Calu3 (cell line): Measurements from ENCODE around the gene SPOCK3. TPM values are rescaled to one million over a fixed set of nuclear protein-coding genes. Genes with fewer than 3 reads are reported as not detected.
"Not testable (repeated sequence)": the region's sequence is repeated elsewhere in the genome, so short reads cannot be mapped to it uniquely, and the experiment has no call there.

Source experiments
- BruUV-seq: library from RNA; stranded (reverse); fragments of 400-500 nt; replicated peaks from 2 replicates; lab custom pipeline; 2021; lab: Mats Ljungman, UMichigan
- CTCF ChIA-PET: fragments of 300-600 bp; sonication (Branson Sonifier 250); formaldehyde crosslinking; loops from one replicate; lab custom pipeline; 2022; ENCODE audit warnings: antibody characterized with exemption; lab: Charles Lee
- DNase-seq: peaks from one replicate; pipeline ENCODE4 v3.0.0; 2022
- H3K27ac Mint-ChIP-seq: one replicate; pipeline ENCODE4 v1.8.0; 2022; ENCODE audit warnings: mixed read lengths; ENCODE audit not compliant: unreplicated experiment
- H3K27me3 Mint-ChIP-seq: one replicate; pipeline ENCODE4 v1.8.0; 2022; ENCODE audit warnings: mixed read lengths; ENCODE audit not compliant: unreplicated experiment
- H3K36me3 Mint-ChIP-seq: one replicate; pipeline ENCODE4 v1.8.0; 2022; ENCODE audit warnings: mild to moderate bottlenecking, moderate library complexity, mixed read lengths; ENCODE audit not compliant: insufficient read depth, unreplicated experiment
- H3K4me1 Mint-ChIP-seq: one replicate; pipeline ENCODE4 v1.8.0; 2022; ENCODE audit warnings: mild to moderate bottlenecking, low read depth, mixed read lengths; ENCODE audit not compliant: unreplicated experiment
- H3K4me3 Mint-ChIP-seq: one replicate; pipeline ENCODE4 v1.8.0; 2022; ENCODE audit warnings: mild to moderate bottlenecking, low read depth, moderate library complexity, mixed read lengths; ENCODE audit not compliant: unreplicated experiment
- H3K9me3 Mint-ChIP-seq: one replicate; pipeline ENCODE4 v1.8.0; 2022; ENCODE audit warnings: low read depth, mixed read lengths; ENCODE audit not compliant: unreplicated experiment
- intact Hi-C: fragments of 100-400 bp; cut with micrococcal nuclease; formaldehyde crosslinking; loops from one replicate; pipeline ENCODE4 v1.10.0; 2022; ENCODE audit not compliant: unreplicated experiment
- total RNA-seq: library from RNA; stranded (reverse); gene quantifications from 2 replicates; pipeline ENCODE4 v1.2.3, GENCODE V29; 2022
- TF ChIP-seq, protein P1 (sequence below): fragments of 200-600 bp; IDR thresholded peaks from one replicate; pipeline ENCODE4 v1.8.0; 2022; ENCODE audit warnings: antibody characterized with exemption; ENCODE audit not compliant: unreplicated experiment

SPOCK3 gene
- total RNA-seq, 1 experiment from 2014 or later = 0.31 TPM

DNA sequence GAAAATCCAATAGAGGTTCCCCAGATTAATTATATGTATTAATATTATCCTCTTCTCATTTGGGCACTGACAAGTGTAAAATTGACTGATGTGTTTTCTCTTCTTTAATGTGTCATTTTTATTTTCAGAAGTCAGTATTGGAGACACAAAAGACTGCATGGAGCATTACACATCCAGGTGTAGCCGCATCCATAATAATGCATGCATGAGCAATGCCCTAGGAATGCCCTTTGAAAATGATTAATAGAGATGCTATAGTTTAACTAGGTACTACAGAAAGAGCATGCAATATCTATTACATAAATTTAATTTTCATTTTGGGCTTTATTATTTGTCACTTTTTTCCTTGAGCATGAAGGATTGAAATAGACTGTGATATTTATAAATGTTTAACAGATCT lies 509.9 kb downstream of the SPOCK3 start:
- peak; percentile 3 for DNase-seq
- Mint-ChIP-seq H3K4me1 (peaks cover 9% of the 10 kb centered on the region), H3K4me3 (no peak overlapping the region), H3K9me3 (peaks cover 3% of the 10 kb centered on the region), H3K27ac (no peak overlapping the region), H3K27me3 (no peaks in the 10 kb centered on the region), H3K36me3 (no peaks in the 10 kb centered on the region)
- no TSS peak for BruUV-seq
- TF ChIP-seq, protein P1, sequence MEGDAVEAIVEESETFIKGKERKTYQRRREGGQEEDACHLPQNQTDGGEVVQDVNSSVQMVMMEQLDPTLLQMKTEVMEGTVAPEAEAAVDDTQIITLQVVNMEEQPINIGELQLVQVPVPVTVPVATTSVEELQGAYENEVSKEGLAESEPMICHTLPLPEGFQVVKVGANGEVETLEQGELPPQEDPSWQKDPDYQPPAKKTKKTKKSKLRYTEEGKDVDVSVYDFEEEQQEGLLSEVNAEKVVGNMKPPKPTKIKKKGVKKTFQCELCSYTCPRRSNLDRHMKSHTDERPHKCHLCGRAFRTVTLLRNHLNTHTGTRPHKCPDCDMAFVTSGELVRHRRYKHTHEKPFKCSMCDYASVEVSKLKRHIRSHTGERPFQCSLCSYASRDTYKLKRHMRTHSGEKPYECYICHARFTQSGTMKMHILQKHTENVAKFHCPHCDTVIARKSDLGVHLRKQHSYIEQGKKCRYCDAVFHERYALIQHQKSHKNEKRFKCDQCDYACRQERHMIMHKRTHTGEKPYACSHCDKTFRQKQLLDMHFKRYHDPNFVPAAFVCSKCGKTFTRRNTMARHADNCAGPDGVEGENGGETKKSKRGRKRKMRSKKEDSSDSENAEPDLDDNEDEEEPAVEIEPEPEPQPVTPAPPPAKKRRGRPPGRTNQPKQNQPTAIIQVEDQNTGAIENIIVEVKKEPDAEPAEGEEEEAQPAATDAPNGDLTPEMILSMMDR = no peak
- CTCF ChIA-PET = no interaction called here
- intact Hi-C loops = no loop called here

DNA sequence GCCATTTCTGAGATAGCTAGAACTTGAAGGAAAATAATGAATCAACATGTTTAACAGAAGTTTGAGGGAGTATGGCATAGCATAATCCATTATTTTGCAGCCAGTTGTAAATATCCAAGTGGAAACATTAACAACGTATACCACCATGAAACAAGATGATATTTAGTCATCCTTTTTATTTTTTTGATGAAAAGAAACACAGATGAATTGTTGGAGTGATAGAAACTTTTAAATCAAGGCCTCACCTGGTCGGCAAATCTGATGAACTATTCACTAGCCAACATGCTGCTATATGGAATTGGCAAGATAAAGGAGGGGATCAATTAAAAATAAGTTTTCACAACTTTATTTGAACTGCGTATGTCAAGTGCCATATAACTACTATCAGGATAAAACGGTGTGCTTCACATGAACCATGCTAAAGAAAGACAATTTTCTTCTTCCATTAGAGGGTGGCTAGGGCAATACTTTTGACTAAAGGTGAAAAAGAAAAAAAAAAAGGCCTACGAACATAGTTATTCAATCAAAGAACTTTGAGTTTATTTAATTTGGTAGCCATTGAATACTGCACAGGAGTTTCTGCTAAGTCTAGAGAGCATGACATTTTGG lies 510.7 kb downstream of the SPOCK3 start:
- H3K27me3 Mint-ChIP-seq = no peaks in the 10 kb centered on the region
- BruUV-seq = no TSS peak
- intact Hi-C loops = no loop called here
- peaks cover 9% of the 10 kb centered on the region for H3K4me1 Mint-ChIP-seq
- H3K36me3 Mint-ChIP-seq = no peaks in the 10 kb centered on the region
- no peak overlapping the region for H3K4me3 Mint-ChIP-seq
- H3K27ac Mint-ChIP-seq = no peak overlapping the region
- DNase-seq = no peak
- CTCF ChIA-PET = no interaction called here
- TF ChIP-seq, protein P1 = no peak
- H3K9me3 Mint-ChIP-seq = peaks cover 5% of the 10 kb centered on the region

- H3K36me3 Mint-ChIP-seq, DNase-seq, H3K4me1 Mint-ChIP-seq, BruUV-seq, intact Hi-C loops, H3K4me3 Mint-ChIP-seq, CTCF ChIA-PET, H3K27ac Mint-ChIP-seq: not testable (repeated sequence)
- H3K9me3 Mint-ChIP-seq = peaks cover 14% of the 10 kb centered on the region
- H3K27me3 Mint-ChIP-seq = peaks cover 14% of the 10 kb centered on the region
These were observed 518.3 kb downstream of the SPOCK3 start for GRCh38 chr4:166715748-166716713.

DNA sequence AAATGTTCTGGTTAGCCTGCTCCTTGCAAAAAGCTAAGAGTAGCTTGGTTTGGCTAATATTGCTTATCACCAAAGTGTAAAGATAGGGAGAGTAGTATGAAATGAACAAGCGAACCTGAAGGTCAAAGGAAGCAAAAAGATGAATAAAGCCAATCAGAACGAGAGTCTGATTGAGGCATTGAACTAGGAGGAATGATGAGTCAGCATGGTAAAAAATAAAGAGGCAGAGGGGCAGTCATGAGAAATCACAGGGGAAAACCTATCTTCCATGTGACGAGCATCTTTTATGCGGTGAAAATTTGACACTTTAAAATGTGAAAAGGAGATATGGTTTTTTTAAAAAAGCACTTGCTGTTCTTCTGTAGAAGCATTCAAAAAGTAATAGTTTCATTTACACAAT lies 533.7 kb downstream of the SPOCK3 start:
- H3K27ac Mint-ChIP-seq = no peak overlapping the region
- CTCF ChIA-PET = no interaction called here
- no peak overlapping the region for H3K4me3 Mint-ChIP-seq
- BruUV-seq = no TSS peak
- peaks cover 3% of the 10 kb centered on the region for H3K9me3 Mint-ChIP-seq
- intact Hi-C loops = no loop called here
- no peaks in the 10 kb centered on the region for H3K4me1 Mint-ChIP-seq
- TF ChIP-seq, protein P1 = no peak
- H3K27me3 Mint-ChIP-seq = no peaks in the 10 kb centered on the region
- H3K36me3 Mint-ChIP-seq = no peaks in the 10 kb centered on the region
- DNase-seq = no peak
